Measurements from ENCODE around the gene ZNF277.

Gene ZNF277, protein sequence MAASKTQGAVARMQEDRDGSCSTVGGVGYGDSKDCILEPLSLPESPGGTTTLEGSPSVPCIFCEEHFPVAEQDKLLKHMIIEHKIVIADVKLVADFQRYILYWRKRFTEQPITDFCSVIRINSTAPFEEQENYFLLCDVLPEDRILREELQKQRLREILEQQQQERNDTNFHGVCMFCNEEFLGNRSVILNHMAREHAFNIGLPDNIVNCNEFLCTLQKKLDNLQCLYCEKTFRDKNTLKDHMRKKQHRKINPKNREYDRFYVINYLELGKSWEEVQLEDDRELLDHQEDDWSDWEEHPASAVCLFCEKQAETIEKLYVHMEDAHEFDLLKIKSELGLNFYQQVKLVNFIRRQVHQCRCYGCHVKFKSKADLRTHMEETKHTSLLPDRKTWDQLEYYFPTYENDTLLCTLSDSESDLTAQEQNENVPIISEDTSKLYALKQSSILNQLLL

DNA sequence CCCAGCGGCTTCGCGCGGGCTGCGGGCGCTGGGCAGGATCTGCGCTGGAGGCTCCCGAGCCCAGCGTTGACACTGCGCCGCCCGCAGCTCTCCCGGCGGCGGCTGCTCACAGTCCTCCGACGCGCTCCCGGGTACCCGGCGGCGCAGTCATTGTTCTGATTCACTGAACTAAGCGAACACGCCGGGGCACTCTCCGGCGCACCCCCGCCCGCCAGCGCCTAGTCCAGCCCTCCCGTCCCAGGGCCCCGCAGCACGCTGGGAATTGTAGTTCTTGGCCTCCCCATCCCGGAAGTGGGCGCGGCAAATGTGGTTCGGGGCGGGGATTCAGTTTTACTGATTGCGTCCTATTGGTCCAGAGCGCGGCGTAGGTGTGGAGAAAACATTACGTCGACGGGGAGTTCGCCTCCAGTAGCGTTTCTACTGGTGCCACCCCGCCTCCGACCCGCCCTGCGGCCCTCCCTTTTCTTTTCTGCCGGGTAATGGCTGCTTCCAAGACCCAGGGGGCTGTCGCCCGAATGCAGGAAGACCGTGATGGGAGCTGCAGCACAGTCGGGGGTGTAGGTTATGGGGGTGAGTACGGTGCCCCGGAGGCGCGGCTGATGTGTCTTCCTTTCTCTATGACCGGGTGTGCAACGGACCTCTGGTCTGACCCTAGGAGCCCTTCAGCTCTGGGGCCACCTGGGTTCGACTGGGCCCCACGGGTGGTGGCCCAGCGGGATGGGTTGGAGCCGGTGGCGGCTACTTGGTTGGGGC is at the start of gene ZNF277, which contains the start of gene DOCK4:
Gene ZNF277, plus strand, starts transcription at position 458 of the 753 bp plus-strand sequence. Its CDS starts 22 bp downstream, at position 480.
Gene DOCK4, minus strand, starts transcription at position 162 of the 753 bp plus-strand sequence. CDS start 261 bp downstream, outside the sequence.
- H3K4me3 ChIP-seq (ENCODE audit: low read depth in 1 of 2, low read length in 2 of 2), result peak within 1 kb of the TSS; percentile 97 to 98
- H3K9ac ChIP-seq (ENCODE audit: low read depth in 1 of 2, low read length in 2 of 2), result peak within 1 kb of the TSS; percentile 88 to 91
- peak within 1 kb of the TSS; percentile 59 for H3K27ac ChIP-seq (ENCODE audit: low read depth, low read length)
- no peaks in the 10 kb centered on the region for H3K9me3 ChIP-seq (ENCODE audit: control insufficient read depth in 1 of 2, low read length in 2 of 2)
- H3K4me1 ChIP-seq (ENCODE audit: control insufficient read depth in 1 of 2, insufficient read depth in 2 of 2, low read length in 2 of 2), result peaks cover 19 to 26% of the 10 kb centered on the region in 2 donors
- peaks cover 14 to 31% of the 10 kb centered on the region in 2 donors for H3K27me3 ChIP-seq (ENCODE audit: control insufficient read depth in 1 of 2, insufficient read depth in 2 of 2, low read length in 2 of 2)
- H3K36me3 ChIP-seq (ENCODE audit: control insufficient read depth in 1 of 2, insufficient read depth in 2 of 2, low read length in 2 of 2), result no peaks in the 10 kb centered on the region

DNA sequence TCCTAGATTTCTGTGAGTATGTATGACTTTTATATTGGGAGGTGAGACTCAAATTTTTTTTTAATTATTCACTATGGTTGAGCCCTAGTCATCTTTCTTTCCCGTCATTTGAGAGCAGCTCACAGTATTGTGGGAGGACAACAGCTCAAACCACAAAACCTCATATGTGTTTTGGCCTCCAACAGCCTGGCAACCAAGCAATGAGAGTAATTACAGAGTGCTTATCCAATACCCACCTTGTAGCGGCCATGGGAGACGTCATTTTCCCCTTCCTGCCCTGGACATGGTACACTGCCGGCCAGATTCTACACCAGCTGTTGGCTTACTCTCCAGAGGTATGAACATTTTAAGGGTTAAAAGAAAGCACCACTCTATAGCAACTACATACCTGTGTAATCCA is 49.4 kb upstream of the ZNF277 start:
- Histone ChIP-seq H3K36me3 (ENCODE audit: control insufficient read depth in 1 of 2, insufficient read depth in 2 of 2, low read length in 2 of 2) (no peaks in the 10 kb centered on the region), H3K27ac (ENCODE audit: low read depth, low read length) (no peak overlapping the region), H3K27me3 (ENCODE audit: control insufficient read depth in 1 of 2, insufficient read depth in 2 of 2, low read length in 2 of 2) (no peaks in the 10 kb centered on the region)

DNA sequence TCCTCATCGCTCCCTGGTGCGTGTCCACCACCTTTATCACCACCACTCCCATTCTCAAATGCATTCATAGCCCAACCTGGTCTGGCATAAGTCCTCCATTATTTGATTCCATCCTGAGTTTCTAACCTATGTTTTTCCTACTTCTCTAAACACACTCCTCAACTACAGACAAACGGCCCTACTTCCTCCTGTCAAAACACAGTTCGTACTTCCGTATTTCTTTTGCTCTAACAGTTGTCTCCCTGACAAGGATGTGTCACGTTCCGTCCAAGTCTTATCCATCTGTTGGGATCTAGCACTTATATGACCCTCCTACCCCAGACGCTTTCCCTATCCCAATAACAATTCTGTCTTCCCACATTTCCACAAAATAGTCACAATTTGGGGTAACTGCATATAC is 47.1 kb upstream of the ZNF277 start:
- H3K9me3 ChIP-seq (ENCODE audit: control insufficient read depth in 1 of 2, low read length in 2 of 2), result no peaks in the 10 kb centered on the region
- H3K36me3 ChIP-seq (ENCODE audit: control insufficient read depth in 1 of 2, insufficient read depth in 2 of 2, low read length in 2 of 2), result no peaks in the 10 kb centered on the region
- H3K9ac ChIP-seq (ENCODE audit: low read depth in 1 of 2, low read length in 2 of 2), result no peak overlapping the region
- no peaks in the 10 kb centered on the region for H3K27me3 ChIP-seq (ENCODE audit: control insufficient read depth in 1 of 2, insufficient read depth in 2 of 2, low read length in 2 of 2)
- H3K4me3 ChIP-seq (ENCODE audit: low read depth in 1 of 2, low read length in 2 of 2), result no peak overlapping the region
- H3K27ac ChIP-seq (ENCODE audit: low read depth, low read length), result no peak overlapping the region
- H3K4me1 ChIP-seq (ENCODE audit: control insufficient read depth in 1 of 2, insufficient read depth in 2 of 2, low read length in 2 of 2), result peaks cover 0 to 6% of the 10 kb centered on the region in 2 donors

More for the DNA sequence above, 49.4 kb upstream of the ZNF277 start:
- H3K4me3 ChIP-seq (ENCODE audit: low read depth in 1 of 2, low read length in 2 of 2), result no peak overlapping the region
- H3K9me3 ChIP-seq (ENCODE audit: control insufficient read depth in 1 of 2, low read length in 2 of 2), result no peaks in the 10 kb centered on the region
- no peaks in the 10 kb centered on the region for H3K4me1 ChIP-seq (ENCODE audit: control insufficient read depth in 1 of 2, insufficient read depth in 2 of 2, low read length in 2 of 2)
- no peak overlapping the region for H3K9ac ChIP-seq (ENCODE audit: low read depth in 1 of 2, low read length in 2 of 2)

DNA sequence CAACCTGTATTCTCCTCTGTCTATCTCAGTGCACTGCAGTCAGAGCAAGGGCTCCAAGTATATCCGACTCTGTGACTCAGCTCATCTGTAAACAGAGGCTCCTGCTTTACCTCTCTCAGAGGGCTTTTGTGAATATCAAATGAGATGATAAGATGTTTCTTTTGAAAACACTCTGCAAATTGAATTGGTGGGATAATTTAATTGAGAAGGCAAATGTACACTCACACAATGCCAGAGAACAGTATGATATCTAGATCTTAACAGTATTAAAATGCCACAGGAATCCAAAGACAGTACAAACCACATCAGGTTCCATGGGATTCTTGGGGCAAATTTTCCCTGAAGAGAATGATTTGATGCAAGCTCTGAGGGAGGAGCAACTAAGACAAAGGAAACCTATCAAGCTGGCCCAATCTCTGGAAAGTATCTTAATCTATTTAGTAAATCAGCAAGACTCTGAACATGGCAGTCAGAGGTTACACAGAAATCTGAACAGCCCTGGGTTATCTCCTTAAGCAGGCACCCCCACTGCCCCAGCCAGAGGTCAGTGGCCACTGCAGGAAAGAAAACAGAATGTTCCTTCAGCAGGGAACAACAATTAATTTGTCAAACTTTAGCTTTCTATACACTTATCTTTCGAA is 46.2 kb upstream of the ZNF277 start:
- Histone ChIP-seq H3K9me3 (ENCODE audit: control insufficient read depth in 1 of 2, low read length in 2 of 2) (no peaks in the 10 kb centered on the region), H3K27me3 (ENCODE audit: control insufficient read depth in 1 of 2, insufficient read depth in 2 of 2, low read length in 2 of 2) (no peaks in the 10 kb centered on the region), H3K4me1 (ENCODE audit: control insufficient read depth in 1 of 2, insufficient read depth in 2 of 2, low read length in 2 of 2) (peaks cover 0 to 6% of the 10 kb centered on the region in 2 donors), H3K36me3 (ENCODE audit: control insufficient read depth in 1 of 2, insufficient read depth in 2 of 2, low read length in 2 of 2) (no peaks in the 10 kb centered on the region), H3K27ac (ENCODE audit: low read depth, low read length) (no peak overlapping the region), H3K9ac (ENCODE audit: low read depth in 1 of 2, low read length in 2 of 2) (no peak overlapping the region), H3K4me3 (ENCODE audit: low read depth in 1 of 2, low read length in 2 of 2) (no peak overlapping the region)

GRCh38 chr7:112160771-112161150 is 45.7 kb upstream of the ZNF277 start:
- no peak overlapping the region for H3K4me3 ChIP-seq (ENCODE audit: low read depth in 1 of 2, low read length in 2 of 2)
- H3K27ac ChIP-seq (ENCODE audit: low read depth, low read length), result no peak overlapping the region

DNA sequence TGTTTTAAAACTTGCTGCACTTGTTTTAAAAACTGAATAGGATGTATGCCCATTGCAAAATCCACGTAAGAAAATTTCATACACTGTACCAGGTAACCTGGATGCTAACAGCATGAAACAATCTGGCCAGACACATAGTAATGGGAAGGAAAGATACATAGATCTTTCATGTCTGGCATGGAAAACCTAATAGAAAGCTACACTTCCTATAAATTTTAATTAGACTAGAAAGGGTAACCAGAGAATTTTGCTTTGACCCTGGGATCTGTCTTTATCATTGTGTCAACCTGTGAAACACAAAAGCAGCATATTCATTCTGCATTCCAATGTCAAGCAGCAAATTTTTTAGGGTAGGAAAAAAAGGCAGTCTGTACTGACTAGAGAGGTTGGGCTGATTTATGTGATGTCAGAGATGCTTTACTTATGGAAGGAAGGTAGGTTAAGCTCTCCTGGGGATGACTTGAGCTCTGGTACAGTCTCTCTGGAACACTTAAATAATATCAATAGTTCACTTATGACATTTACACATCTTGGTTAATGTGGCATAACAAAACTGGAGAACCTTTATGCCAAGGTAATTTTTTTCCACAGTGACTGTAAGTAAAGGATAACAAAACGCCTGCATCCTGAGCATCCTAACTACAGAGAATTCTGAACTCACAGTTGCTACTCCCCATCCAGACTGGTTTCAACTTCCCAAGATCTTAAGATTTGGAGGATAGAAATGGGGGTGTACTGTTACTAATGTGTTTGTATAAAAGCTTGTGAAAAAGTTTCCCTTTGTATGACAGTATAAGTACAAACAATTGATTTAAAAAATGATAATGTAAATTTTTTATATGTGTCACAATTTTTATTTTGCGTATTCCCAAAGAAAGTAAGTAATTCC is 45.0 kb upstream of the ZNF277 start:
- Histone ChIP-seq H3K9ac (ENCODE audit: low read depth in 1 of 2, low read length in 2 of 2) (no peak overlapping the region), H3K9me3 (ENCODE audit: control insufficient read depth in 1 of 2, low read length in 2 of 2) (no peaks in the 10 kb centered on the region), H3K36me3 (ENCODE audit: control insufficient read depth in 1 of 2, insufficient read depth in 2 of 2, low read length in 2 of 2) (no peaks in the 10 kb centered on the region), H3K27ac (ENCODE audit: low read depth, low read length) (no peak overlapping the region), H3K4me1 (ENCODE audit: control insufficient read depth in 1 of 2, insufficient read depth in 2 of 2, low read length in 2 of 2) (peaks cover 0 to 6% of the 10 kb centered on the region in 2 donors), H3K27me3 (ENCODE audit: control insufficient read depth in 1 of 2, insufficient read depth in 2 of 2, low read length in 2 of 2) (no peaks in the 10 kb centered on the region), H3K4me3 (ENCODE audit: low read depth in 1 of 2, low read length in 2 of 2) (no peak overlapping the region)

More at GRCh38 chr7:112160771-112161150, 45.7 kb upstream of the ZNF277 start:
- Histone ChIP-seq H3K9ac (ENCODE audit: low read depth in 1 of 2, low read length in 2 of 2) (no peak overlapping the region), H3K36me3 (ENCODE audit: control insufficient read depth in 1 of 2, insufficient read depth in 2 of 2, low read length in 2 of 2) (no peaks in the 10 kb centered on the region), H3K4me1 (ENCODE audit: control insufficient read depth in 1 of 2, insufficient read depth in 2 of 2, low read length in 2 of 2) (peaks cover 0 to 6% of the 10 kb centered on the region in 2 donors), H3K27me3 (ENCODE audit: control insufficient read depth in 1 of 2, insufficient read depth in 2 of 2, low read length in 2 of 2) (no peaks in the 10 kb centered on the region), H3K9me3 (ENCODE audit: control insufficient read depth in 1 of 2, low read length in 2 of 2) (no peaks in the 10 kb centered on the region)

GRCh38 chr7:112162142-112162766 is 44.2 kb upstream of the ZNF277 start:
- Histone ChIP-seq H3K9me3 (ENCODE audit: control insufficient read depth in 1 of 2, low read length in 2 of 2) (no peaks in the 10 kb centered on the region), H3K27ac (ENCODE audit: low read depth, low read length) (no peak overlapping the region), H3K4me3 (ENCODE audit: low read depth in 1 of 2, low read length in 2 of 2) (no peak overlapping the region), H3K4me1 (ENCODE audit: control insufficient read depth in 1 of 2, insufficient read depth in 2 of 2, low read length in 2 of 2) (peaks cover 0 to 6% of the 10 kb centered on the region in 2 donors), H3K36me3 (ENCODE audit: control insufficient read depth in 1 of 2, insufficient read depth in 2 of 2, low read length in 2 of 2) (no peaks in the 10 kb centered on the region), H3K27me3 (ENCODE audit: control insufficient read depth in 1 of 2, insufficient read depth in 2 of 2, low read length in 2 of 2) (no peaks in the 10 kb centered on the region), H3K9ac (ENCODE audit: low read depth in 1 of 2, low read length in 2 of 2) (no peak overlapping the region)

DNA sequence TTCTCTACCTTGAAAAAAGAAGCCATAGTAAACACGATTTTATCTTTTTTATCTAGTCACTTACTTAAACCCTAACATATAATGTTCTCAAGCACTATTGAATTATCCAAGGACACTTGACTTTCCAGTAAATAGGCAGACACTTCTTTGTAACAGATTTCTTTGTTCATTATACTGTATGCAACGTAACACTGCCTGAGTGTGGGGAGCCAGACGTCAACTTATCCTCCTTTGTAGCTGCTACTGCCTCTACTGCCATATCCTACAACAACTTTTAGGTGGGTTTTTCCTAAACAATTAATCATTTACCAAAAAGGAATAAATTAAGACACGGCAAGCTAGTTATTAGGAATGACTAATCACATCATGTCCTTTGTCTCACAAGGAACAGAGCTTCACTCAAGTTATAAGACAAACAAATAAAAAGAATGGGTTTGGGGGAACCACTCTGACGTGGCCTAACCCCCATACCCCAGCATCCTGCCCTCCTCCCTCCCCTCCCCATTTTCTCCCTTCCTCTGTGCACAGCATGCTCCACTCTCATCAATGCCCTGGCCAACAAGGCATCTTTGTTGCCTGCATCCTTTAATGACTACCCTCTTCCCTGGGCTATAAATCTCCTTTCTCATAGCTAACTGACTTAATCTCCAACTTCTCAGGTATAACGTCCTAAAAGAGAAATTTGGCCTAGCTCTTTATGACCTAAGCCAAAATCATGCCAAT is 43.5 kb upstream of the ZNF277 start:
- Histone ChIP-seq H3K36me3 (ENCODE audit: control insufficient read depth in 1 of 2, insufficient read depth in 2 of 2, low read length in 2 of 2) (no peaks in the 10 kb centered on the region), H3K4me3 (ENCODE audit: low read depth in 1 of 2, low read length in 2 of 2) (no peak overlapping the region), H3K9ac (ENCODE audit: low read depth in 1 of 2, low read length in 2 of 2) (no peak overlapping the region), H3K27me3 (ENCODE audit: control insufficient read depth in 1 of 2, insufficient read depth in 2 of 2, low read length in 2 of 2) (no peaks in the 10 kb centered on the region), H3K27ac (ENCODE audit: low read depth, low read length) (no peak overlapping the region), H3K4me1 (ENCODE audit: control insufficient read depth in 1 of 2, insufficient read depth in 2 of 2, low read length in 2 of 2) (peaks cover 0 to 6% of the 10 kb centered on the region in 2 donors), H3K9me3 (ENCODE audit: control insufficient read depth in 1 of 2, low read length in 2 of 2) (no peaks in the 10 kb centered on the region)

All from duodenal mucosa (tissue), 2 donors.